Hematopoietic multipotent progenitor cell treated with erythropoietin and hydrocortisone succinate and interleukin-3 and kit ligand, for 15 days (in vitro differentiated cells): Measurements from ENCODE around the gene NEDD9.

Source experiments
- DNase-seq: peaks from one replicate; pipeline ENCODE4 v3.0.0-alpha.2; 2015; ENCODE audit warnings: low spot score

The NEDD9 gene

DNA sequence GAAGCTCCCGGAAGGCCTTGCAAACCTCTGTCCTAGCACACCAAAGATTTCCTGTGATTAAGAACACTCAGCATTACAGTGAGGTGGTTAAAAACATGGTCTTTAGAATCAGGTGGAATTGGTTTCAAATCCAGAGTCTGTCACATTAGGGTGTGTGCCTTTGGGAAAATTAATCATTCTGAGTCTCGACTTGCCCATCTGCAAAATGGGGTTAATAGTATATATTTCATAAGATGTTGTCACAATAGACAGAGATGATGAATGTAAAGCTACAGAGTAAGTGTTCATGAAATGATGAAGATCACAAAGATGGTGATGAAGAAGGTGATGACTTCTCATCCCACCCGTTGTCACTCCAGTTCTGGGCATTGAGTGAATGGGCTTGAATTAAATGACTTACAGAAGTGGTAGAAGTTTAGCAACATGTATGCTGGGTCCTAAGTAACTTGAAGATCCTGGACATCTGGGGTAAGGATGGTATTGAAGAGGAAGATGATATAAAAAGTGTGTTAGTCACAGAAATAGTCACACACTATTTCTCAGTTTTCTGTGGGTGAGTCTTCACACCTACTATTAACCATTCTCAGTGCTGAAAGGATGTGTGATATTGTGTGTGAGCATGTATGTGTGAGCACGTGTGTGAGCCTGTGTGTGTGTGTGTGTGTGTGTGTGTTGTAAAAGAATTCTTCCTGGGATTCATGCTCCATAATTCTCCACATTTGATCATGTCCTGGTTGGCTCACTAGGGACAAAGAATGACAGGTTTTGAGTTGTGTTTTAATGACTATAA, 28.0 kb upstream of the NEDD9 start:
- no peak for DNase-seq

DNA sequence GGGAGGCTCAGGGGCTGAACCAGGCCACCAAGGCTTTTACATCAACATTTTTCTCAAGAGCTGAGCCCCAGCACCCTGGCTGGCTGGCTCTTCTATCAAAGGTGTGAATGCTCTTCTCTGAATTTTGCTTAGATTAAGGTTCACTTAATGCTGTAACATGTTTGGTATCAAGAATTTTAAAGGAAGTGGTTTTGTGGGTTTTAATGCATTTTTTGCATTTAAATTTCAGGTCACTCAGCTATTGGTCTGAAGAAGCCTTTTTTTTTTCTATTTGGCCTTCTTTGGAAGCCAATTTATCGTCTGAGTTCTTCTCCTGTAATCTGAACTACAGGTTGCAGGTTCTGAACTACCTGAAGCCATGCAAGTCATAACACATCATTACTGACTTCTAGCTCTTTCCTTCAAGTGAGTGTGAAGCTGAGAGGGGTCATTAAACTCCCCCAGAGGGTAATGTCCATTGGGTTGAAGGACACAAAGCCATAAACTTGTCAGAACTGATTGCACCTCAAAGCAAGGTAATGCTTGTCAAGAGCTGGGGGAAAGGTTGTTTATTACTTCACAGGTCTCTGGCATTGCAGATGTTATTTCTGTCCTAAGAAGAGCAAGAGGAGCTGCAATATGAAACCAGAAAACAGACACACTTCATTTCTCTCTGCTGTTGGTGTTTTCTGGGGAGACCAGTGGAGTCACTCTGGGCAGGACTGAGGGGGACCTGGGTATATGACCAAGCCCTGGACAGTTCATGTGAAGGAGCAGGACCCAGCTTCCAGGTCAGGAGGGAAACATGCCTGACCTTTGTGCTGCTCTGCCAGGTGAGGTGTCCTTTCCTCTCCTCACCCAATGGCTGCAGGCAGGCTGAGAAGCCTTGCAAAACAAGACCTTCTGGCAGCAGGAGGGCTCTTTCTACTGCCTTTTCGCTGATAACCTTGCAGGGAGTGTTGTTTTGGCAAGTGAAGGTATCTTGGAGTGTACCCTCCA, 26.1 kb upstream of the NEDD9 start:
- no peak for DNase-seq

DNA sequence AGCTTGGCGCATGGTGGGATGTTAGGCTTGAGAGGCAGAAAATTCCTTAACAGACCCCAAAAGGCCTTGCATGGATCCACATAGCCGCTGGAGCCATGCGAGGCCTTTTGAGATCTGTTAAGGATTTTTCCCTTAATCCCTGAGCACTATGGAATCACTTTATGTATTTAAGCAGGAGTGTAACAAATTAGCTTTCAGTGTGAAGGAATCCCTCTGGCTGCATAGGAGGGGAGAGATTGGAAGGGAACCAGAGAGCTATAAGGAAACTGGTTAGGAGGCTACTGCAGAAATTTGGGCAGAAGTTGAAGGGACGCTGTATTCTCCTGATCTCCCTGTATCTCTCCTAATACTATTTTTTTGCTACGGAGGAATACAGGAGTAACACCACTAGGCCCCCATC, 23.1 kb upstream of the NEDD9 start:
- DNase-seq = no peak

DNA sequence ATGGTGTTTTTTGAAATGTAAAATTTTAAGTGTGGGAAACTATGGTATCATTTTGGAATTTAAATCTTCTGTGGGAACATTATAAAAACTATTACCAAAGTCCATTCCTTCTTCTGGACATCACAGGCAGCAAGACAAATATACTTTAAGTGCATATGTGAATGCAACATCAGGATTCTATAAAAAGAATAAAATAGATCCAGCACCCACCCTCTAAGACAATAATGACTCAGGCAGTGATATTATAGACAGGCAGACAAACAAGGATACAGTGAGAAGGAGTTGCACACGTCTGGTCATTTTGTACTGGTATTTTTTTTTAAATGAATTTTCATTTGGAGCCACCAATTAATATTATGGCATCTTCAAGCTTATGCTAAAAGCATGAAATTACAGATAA, 21.1 kb upstream of the NEDD9 start:
- no peak for DNase-seq

DNA sequence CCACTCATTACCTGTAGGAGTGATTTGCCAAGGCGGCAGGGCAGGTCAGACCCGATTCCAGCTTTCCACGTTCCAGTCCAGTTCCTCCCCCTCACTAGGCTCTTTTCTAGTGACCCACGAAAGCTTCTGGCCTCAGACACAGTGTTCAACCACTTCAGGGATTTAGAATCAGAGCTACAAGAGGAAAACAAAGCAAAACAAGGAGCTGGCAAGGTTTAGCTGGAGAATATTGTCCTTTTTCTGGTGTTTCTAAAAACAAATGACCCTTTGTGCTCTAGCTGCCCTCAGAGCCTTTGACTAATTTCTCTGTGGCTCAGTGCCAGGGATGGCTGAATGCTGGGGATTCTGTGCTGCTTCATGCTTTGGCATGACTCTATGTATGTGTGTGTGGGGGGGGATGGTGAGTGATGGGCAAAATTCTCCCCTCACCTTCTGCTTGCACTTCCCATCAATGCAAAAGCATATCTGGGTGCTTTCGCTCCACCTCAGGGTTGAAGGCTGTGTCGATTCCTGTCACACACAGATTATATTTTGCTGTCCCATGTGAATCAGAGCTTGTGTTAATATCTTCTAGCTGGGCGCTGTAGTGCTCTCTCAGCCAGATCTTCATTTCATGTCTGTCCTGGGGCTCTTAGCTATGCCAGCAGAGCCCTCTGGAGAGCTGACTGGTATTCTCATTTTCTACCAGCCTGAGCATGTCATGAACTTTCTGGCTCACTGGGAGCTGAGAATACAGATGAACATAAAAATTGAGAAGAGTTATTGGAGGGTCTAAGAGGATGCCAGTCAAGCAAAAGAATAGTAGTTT, 19.3 kb upstream of the NEDD9 start:
- DNase-seq = no peak

DNA sequence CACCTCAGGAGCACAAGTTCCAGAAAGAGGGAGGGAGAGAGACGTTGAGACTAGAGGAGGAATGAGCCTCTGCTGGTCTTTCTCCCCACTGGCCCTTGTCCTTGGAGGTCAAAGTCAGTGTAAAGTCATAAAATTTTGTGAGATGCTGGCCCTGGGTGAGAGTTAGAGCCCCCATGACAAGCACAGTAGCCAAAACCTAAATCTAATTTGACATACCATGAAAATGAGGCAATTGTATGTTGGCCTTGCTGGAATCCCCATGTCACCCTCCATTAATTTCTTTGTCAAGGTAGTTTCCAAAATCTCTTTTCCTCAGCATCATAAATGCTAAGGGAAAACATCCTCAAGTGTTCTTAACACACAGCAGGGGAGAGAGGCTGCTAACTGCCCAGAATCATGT, 17.6 kb upstream of the NEDD9 start:
- DNase-seq = no peak

DNA sequence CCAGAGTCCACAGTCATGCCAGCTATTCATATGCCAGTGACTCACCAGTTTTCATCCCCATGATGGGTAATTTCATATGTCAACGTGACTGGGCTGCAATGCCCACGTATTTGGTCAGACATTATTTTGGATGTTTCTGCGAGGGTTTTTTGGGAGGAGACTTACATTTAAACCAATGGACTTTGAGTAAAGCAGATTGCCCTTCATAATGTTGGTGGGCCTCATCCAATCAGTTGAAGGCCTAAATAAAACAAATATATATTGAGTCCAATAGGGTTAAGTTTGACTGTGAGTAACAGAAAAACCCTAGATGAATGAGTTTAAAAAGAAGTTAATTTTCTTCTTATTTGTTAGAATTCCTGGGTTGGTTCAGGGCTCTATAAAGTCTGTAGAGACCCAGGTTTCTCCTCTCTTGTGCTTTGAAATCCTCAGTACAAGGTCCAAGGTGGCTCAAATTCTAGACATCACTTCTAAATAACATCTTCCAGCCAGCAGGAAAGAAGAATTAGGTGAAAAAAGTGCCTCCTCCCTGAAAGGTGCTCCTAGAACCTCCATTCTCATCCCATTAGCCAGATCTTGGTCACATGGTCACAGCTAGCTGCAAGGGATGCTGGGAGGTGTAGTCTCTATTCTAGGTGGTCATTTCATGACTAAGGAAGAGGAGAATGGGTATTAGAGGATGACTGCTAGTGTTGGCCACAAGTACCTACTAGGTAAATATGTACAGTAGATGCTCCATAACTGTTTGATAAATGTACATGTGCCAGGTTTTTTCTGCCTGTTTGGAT, 16.7 kb upstream of the NEDD9 start:
- DNase-seq = no peak

DNA sequence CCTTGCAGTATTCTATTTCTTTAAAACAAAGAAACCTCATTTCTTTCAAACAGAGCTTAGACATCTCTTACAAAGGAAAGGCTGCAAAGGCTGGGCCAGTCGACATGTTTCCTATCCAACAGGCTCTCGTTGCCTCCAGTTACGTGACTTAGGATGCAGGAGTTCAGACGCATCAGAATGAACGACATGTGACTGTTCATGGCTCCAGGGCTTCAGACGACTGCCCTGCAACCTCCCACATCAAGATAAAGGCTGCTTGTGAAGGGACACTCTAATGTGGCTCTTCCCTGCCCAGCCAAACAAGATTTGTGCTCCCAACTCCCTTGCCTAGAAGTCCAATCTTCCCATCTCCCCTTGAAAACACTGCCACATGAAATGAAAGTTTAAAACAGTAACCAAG, 14.3 kb upstream of the NEDD9 start:
- no peak for DNase-seq

DNA sequence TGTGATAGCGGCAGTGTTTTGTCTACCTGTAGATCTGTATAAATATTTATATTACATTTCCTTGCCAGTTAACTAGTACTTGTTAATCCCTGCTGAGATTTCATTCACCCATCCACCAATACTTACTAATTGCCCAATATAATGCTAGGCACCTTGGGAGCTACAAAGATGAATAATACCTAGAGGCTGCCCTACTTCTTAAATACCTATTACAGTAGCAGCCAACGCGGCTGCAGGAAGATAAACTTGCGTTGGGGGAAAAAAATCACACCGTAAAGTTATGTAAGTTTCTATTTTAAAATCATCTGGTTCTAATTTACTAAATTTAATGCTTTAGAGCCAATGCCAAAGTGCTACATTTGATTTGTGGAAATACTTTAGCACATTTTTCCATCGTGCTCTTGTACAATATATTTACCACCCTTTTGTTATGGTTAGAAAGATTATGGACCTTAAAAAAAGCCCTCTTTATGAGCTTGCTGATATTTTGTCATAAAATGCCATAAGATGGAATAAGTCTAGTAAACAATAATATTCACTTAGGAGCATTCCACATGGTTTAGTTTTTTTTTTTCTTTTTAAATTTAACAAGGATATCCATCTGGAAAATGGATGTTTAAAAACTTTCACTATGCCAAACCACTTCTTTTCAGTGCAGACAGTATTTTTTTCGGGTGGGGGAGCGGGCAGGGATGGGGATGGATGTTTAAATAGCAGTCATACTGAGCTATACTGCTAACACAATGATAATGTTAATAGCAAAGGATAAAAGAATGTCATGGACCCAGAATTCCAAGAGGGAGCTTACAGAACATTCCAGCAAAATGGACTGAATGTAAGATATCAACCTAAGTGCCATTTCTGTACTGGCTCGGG, 13.2 kb upstream of the NEDD9 start:
- no peak for DNase-seq

DNA sequence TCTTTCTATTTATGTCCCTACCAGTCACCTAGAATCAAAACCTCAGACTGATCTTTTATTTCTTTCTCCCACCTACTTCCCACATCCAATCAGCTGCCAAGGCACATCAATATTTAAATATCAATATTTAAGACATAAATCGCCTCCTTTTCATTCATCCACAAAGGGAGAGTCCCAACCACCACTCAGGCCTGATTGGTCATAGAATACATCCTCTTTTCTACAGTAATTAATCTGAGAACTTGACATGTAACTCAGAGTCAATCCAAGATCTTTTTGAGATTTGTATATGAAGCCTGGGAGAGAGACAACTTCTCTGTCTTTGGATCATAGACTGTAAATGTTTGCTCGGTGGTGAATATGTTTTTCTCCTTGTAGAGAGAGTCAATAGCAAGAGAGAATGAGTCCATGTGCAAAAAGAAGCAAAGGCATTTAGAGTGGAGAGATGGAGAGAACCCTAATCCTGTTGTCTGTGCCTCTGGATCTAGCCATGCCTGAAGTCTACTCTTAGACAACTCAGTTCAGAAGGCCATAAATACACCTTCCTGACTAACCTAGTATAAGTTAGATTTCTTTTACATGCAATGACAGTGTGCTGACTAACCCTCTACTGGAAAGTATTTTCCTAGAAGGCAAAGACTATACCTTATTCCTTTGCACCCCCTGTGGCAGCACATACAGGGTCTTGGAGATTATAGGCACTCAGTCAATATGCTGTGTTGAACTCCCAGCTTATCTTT, 12.1 kb upstream of the NEDD9 start:
- no peak for DNase-seq

DNA sequence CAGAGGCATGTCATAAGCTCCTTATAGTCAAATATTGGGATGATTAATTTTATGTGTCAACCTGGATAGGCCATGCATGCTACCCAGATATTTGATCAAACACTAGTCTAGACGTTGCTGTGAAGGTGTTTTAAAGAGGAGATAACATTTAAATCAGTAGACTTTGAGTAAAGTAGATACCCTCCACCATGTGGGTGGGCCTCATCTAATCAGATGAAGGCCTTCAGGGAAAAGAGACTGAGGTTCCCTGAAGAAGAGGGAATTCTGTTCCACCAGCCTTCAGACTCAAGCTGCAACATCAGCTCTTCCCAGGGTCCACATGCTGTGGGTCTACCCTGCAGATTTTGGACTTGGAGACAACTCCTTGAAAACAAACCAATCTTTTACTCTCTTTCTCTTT, 11.4 kb upstream of the NEDD9 start:
- no peak for DNase-seq

DNA sequence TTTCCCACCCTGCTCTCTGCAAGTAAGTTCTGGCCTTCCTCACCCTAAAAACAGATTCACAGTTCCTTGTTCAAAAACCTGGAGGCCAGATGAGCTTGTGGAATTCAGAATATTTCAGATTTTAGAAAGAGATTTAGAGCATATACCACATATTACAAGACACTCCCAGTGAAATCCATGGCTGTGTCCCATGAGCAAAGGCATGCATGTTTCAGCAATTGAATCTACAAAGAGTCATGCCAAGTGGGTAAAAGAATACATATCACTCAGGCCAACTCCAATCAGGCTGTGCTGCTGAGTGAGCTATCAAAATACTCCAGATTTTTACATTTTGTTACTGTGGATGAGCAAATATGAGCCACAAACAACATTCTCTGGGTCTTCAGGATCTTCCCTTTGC, 10.2 kb upstream of the NEDD9 start:
- no peak for DNase-seq

DNA sequence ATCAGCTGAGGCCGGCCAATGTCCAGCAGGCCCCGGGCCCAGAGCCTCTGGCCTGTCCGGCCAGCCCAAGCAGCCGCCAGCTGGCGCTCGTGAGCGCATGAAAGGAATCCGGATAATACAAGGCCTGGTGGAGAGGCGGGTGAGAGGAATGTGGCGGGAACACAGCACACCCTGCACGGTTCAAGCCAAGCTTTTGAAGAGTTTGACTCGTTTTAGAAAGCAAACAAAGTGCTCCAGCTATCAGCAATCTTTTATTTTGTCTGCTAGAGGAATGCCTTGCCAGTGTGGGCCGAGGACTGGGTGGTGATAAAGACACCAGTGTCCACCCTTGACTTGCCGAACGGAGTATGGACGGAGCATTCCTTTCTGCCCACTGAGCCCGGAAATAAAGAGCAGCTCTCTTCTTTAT, 9.3 kb upstream of the NEDD9 start:
- no peak for DNase-seq

DNA sequence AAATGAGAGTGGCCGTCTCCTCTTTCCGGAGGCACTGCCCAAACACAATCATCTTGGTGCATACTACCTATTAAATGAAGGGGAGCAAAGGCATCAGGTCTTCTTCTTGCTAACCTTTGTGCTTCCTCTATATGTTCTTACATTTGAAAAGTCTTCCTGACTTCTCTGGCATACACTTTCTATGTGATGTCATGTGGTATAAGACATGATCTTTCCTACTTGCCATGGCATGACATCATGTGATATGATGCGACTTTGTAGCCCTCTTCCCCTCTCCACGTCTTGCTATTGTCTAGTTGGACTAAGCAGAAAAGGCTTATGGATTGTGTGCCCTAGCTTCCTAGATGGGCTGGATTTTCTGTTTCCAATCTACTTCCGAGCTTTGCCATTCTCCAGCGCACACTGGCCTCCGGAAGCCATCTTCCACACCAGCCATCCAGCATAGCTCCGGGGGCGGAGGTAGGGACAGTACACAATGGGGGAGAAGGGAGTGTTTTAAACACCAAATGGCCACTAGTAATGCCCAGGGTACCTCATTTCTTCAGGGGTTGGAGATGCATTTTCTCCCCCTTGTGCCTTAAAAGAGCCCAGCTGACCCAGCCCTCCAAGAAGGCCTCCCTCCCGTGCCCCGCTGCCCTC, 8.8 kb upstream of the NEDD9 start:
- no peak for DNase-seq

DNA sequence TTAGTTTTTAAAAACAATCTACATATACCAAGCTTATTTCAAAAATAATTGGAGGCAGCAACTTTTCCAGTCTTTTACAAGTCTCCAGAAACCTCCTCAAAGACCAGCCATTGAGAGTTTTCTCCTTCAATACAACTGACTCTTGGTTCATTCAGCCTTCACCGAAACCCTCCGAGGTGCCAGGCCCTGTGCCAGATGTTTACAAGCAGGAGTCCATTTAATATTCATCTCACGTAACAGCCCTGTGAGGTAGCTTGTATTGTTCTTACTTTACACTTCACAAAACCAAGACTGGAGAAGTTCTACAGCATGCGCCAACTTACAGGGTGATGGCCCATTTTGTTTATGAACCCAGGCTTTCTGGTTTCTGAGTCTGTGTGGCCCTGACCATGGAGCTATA, 5.5 kb upstream of the NEDD9 start:
- DNase-seq = no peak

DNA sequence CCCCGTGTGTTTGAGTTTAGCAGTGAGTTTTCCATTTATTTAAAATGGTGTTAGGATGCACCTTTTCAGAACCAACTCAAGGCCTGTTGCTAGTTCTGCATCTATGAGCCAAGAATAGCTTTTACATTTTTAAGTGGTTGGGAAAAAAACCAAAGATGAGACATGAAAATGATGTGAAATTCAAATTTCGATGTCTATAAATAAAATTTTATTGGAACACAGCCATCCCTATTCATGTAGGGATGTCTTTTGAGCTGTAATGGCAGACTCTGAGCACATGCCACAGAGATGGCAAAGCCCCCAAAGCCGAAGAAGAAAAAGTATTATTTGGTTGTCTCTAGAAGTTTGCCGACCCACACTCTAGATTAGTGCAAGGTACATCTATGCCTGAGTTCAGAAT, 5.0 kb upstream of the NEDD9 start:
- DNase-seq = no peak

DNA sequence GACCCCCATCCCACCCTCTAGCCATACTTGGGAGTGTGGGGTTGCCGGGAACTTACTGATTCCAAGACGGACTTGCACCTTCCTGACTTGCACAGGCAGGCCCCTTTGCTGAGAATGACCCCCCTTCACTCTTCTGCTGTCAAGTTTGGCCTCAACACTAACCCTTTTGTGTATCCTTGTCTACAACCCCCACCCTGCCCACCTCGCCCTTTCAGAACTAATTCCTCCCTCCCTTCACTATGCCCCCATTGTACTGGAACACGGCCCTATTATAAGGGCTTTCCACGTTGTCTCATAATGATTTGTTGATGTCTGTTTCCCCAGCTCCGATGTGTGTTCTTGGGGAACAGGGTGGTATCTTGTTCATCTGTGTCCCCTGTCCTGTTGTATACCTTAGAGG, 4.4 kb upstream of the NEDD9 start:
- DNase-seq = no peak

DNA sequence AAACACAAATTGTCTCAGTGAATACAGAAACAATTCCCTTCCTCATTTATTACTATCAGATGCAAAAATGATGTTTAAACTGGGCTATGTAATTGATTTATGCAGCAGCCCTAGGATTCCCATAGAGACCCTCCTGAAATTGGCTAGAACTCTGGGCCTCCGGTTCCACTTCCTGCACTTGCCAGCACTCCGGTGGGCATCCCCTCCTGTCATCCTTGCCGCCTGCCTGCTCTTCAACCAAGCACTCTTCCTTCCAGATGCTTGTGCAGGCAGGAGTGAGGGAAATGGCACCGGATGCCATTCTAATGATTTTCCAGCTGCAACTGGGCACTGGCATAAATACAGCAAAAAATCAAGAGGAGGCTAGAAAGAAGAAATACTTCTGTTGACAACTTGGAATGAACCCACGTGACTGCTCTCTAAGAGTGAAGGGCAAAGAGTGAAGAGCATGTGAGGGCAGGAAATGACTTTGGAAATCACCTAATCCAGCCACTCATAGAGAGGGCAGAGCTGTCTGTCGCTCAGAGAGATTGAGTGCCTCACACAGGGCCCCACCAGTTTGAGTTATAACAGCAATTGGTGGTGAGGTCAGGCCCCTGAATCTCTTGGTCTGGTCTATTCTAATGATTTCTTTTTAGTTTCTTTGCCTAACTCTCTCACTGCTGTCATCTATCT, 3.7 kb upstream of the NEDD9 start:
- no peak for DNase-seq

DNA sequence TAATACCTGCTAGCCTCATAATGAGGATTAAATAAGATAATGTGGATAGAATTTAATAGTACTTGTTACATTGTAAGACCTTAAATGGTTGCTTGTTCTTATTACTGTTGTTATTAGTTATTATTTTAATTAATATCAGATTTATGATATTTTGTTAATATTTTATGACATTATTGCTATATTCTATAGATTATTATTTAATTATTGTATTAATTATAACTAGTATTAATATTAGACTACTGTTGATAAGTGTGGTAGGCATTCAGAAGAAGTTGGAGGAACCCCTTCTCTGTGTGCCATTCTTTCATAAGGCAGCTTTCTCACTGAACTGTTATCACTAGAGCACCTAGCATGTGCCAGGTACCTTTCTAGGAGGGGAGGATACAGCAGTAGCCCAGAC, 2.6 kb upstream of the NEDD9 start:
- no peak for DNase-seq
